ENCODE data around the gene DYSF.

DNA sequence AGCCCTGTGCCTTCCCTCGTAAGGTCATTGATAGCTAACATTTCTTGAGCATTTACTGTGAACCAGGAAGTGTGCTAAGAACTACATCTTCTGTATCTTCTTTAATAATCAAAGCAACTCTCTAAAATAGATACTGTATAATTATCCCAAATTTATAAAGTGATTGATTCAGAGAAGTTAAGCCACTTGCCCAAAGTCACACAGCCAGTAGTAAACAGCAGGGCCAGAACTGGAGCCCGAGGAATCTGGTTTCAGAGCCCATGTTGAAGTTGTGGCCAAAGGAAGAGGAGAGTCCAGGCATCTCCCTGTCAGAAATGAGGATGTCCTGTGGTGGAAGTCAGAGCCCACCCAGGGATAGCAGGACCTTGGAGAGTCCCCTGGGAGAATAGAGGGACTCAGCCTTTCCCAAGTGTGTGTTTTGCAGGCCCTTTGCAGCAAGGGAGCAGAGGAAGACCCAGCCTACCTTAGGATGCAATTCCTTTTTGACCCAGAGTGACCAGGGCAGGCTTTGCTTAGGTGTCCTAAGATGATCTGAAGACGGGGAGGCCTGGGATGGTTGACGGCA, 134.2 kb downstream of the DYSF start:
- TF ChIP-seq, protein P1, sequence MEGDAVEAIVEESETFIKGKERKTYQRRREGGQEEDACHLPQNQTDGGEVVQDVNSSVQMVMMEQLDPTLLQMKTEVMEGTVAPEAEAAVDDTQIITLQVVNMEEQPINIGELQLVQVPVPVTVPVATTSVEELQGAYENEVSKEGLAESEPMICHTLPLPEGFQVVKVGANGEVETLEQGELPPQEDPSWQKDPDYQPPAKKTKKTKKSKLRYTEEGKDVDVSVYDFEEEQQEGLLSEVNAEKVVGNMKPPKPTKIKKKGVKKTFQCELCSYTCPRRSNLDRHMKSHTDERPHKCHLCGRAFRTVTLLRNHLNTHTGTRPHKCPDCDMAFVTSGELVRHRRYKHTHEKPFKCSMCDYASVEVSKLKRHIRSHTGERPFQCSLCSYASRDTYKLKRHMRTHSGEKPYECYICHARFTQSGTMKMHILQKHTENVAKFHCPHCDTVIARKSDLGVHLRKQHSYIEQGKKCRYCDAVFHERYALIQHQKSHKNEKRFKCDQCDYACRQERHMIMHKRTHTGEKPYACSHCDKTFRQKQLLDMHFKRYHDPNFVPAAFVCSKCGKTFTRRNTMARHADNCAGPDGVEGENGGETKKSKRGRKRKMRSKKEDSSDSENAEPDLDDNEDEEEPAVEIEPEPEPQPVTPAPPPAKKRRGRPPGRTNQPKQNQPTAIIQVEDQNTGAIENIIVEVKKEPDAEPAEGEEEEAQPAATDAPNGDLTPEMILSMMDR (conservative IDR thresholded peaks at IDR 0.05): no peak
- TF ChIP-seq ZFX (IDR thresholded peaks at IDR 0.05): no peak

Measured in C4-2B (cell line).